ENCODE measurements around the gene NCS1.

NCS1 gene

GRCh38 chr9:130215341-130216119 is 43.3 kb downstream of the NCS1 start:
- DNase-seq: no peak

- DNase-seq: no peak
Measured at GRCh38 chr9:130217838-130218237, 45.6 kb downstream of the NCS1 start.

GRCh38 chr9:130219661-130220096 is 47.5 kb downstream of the NCS1 start:
- no peak for DNase-seq

GRCh38 chr9:130220352-130220751 is 48.1 kb downstream of the NCS1 start:
- DNase-seq: no peak

GRCh38 chr9:130222833-130223232 is 50.6 kb downstream of the NCS1 start:
- DNase-seq: no peak

- no peak for DNase-seq
Measured at GRCh38 chr9:130225071-130225470, 52.9 kb downstream of the NCS1 start.

- no peak for DNase-seq
Measured at GRCh38 chr9:130225586-130225985, 53.4 kb downstream of the NCS1 start.

GRCh38 chr9:130226112-130226511 is 53.9 kb downstream of the NCS1 start:
- DNase-seq: no peak

- no peak for DNase-seq
Measured at GRCh38 chr9:130227833-130228232, 55.6 kb downstream of the NCS1 start.

- no peak for DNase-seq
Measured at GRCh38 chr9:130229759-130230158, 57.6 kb downstream of the NCS1 start.

- no peak for DNase-seq
Measured at GRCh38 chr9:130230631-130231030, 58.4 kb downstream of the NCS1 start.

GRCh38 chr9:130232899-130233586 is 60.8 kb downstream of the NCS1 start:
- DNase-seq: no peak

- no peak for DNase-seq
Measured at GRCh38 chr9:130233587-130233945, 61.4 kb downstream of the NCS1 start.

- no peak for DNase-seq
Measured at GRCh38 chr9:130234340-130235260, 62.4 kb downstream of the NCS1 start.

- peak; percentile 54 for DNase-seq
Measured at GRCh38 chr9:130235558-130236435, 63.6 kb downstream of the NCS1 start.

GRCh38 chr9:130236436-130236985 is 64.3 kb downstream of the NCS1 start:
- DNase-seq: no peak

- no peak for DNase-seq
Measured at GRCh38 chr9:130237076-130237475, 64.9 kb downstream of the NCS1 start.

- no peak for DNase-seq
Measured at GRCh38 chr9:130237763-130238524, 65.7 kb downstream of the NCS1 start.

GRCh38 chr9:130239363-130239695 is 67.1 kb downstream of the NCS1 start:
- DNase-seq: no peak

GRCh38 chr9:130239741-130240241 is 67.6 kb downstream of the NCS1 start:
- DNase-seq: no peak

All from activated effector memory CD4-positive, alpha-beta T cell treated with Interleukin-2 at 50 U/mL for 16 hours (primary cell).